Neural cell (in vitro differentiated cells): ENCODE data around the gene KRT6A. TPM values are rescaled to one million over a fixed set of nuclear protein-coding genes. Genes with fewer than 3 reads are reported as not detected.

ENCODE experiments used
- H2AFZ ChIP-seq: fragments of 200-600, 300-800 bp; sonication (generic), shearing (Covaris generic); 2 replicates; pipeline ENCODE4 v1.6.0; 2014; ENCODE audit warnings: low read depth, mild to moderate bottlenecking, antibody characterized with exemption, low read length, moderate library complexity
- H3F3A ChIP-seq: fragments of 200-600 bp; shearing (Covaris generic); 2 replicates; pipeline ENCODE4 v1.6.1; 2016; ENCODE audit warnings: mild to moderate bottlenecking, moderate library complexity, mixed read lengths, antibody characterized with exemption, low read length; ENCODE audit not compliant: insufficient read depth, poor library complexity, severe bottlenecking
- H3K27ac ChIP-seq: fragments of 200-600, 300-800 bp; sonication (generic), shearing (Covaris generic); 2 replicates; pipeline ENCODE4 v1.5.1; 2014; ENCODE audit warnings: mild to moderate bottlenecking, low read length, moderate library complexity
- H3K27me3 ChIP-seq: fragments of 300-800, 200-600 bp; sonication (generic), shearing (Covaris generic); 2 replicates; pipeline ENCODE4 v1.6.0; 2014; ENCODE audit warnings: mild to moderate bottlenecking, low read depth, low read length, moderate library complexity; ENCODE audit not compliant: insufficient read depth
- H3K36me3 ChIP-seq: fragments of 300-800, 200-600 bp; sonication (generic), shearing (Covaris generic); 2 replicates; pipeline ENCODE4 v1.5.1; 2014; ENCODE audit warnings: mild to moderate bottlenecking, antibody characterized with exemption, low read length, moderate library complexity; ENCODE audit not compliant: insufficient read depth
- H3K4me2 ChIP-seq: fragments of 300-800, 200-600 bp; sonication (generic), shearing (Covaris generic); 2 replicates; pipeline ENCODE4 v1.6.0; 2014; ENCODE audit warnings: mild to moderate bottlenecking, low read length
- H3K4me3 ChIP-seq: fragments of 300-800, 200-600 bp; sonication (generic), shearing (Covaris generic); 2 replicates; pipeline ENCODE4 v1.5.1; 2014; ENCODE audit warnings: mild to moderate bottlenecking, low read length, moderate library complexity
- H3K79me2 ChIP-seq: fragments of 200-600 bp; shearing (Covaris generic); replicated peaks from 2 replicates; pipeline ENCODE4 v1.6.0; 2014; ENCODE audit warnings: mild to moderate bottlenecking, low read length, moderate library complexity; ENCODE audit not compliant: insufficient read depth
- H3K9ac ChIP-seq: fragments of 300-800, 200-600 bp; sonication (generic), shearing (Covaris generic); 2 replicates; pipeline ENCODE4 v1.6.1; 2016; ENCODE audit warnings: mild to moderate bottlenecking, low read length, mixed read lengths
- H3K9me2 ChIP-seq: fragments of 200-600 bp; shearing (Covaris generic); 2 replicates; pipeline ENCODE4 v1.6.1; 2016; ENCODE audit warnings: mild to moderate bottlenecking, low read length, mixed read lengths; ENCODE audit not compliant: insufficient read depth
- H3K9me3 ChIP-seq: fragments of 200-600, 300-800 bp; sonication (generic), shearing (Covaris generic); 2 replicates; pipeline ENCODE4 v1.6.1; 2016; ENCODE audit warnings: mild to moderate bottlenecking, mixed run types, low read length, moderate library complexity, mixed read lengths
- H4K20me1 ChIP-seq: fragments of 200-600 bp; shearing (Covaris generic); 2 replicates; pipeline ENCODE4 v1.6.1; 2016; ENCODE audit warnings: mild to moderate bottlenecking, mixed run types; ENCODE audit not compliant: insufficient read depth
- CTCF ChIP-seq: fragments of 450-650 bp; IDR thresholded peaks from 2 replicates; pipeline ENCODE4 v1.5.1; 2014; ENCODE audit warnings: antibody characterized with exemption, mild to moderate bottlenecking, moderate library complexity; ENCODE audit not compliant: poor library complexity, severe bottlenecking
- EP300 ChIP-seq: fragments of 450-650 bp; conservative IDR thresholded peaks from 2 replicates; pipeline ENCODE4 v1.6.1; 2014; ENCODE audit warnings: antibody characterized with exemption, mild to moderate bottlenecking, moderate library complexity; ENCODE audit not compliant: poor library complexity, severe bottlenecking
- EZH2 ChIP-seq: fragments of 200-600, 300-800 bp; shearing (Covaris generic), sonication (generic); IDR thresholded peaks from 2 replicates; pipeline ENCODE4 v1.6.1; 2014; ENCODE audit warnings: antibody characterized with exemption, low read length, borderline replicate concordance, mild to moderate bottlenecking; ENCODE audit not compliant: insufficient read depth, poor library complexity, severe bottlenecking
- MXI1 ChIP-seq: fragments of 450-650 bp; conservative IDR thresholded peaks from 2 replicates; pipeline ENCODE4 v1.6.1; 2014; ENCODE audit warnings: antibody characterized with exemption, mild to moderate bottlenecking; ENCODE audit not compliant: poor library complexity, severe bottlenecking
- POLR2AphosphoS5 ChIP-seq: IDR thresholded peaks from 2 replicates; pipeline ENCODE4 v1.6.1; 2012
- RAD21 ChIP-seq: fragments of 450-650 bp; conservative IDR thresholded peaks from 2 replicates; pipeline ENCODE4 v1.6.1; 2014; ENCODE audit warnings: antibody characterized with exemption, mild to moderate bottlenecking, moderate library complexity
- REST ChIP-seq: IDR thresholded peaks from 2 replicates; pipeline ENCODE4 v1.6.1; 2012; ENCODE audit warnings: borderline replicate concordance
- SMC3 ChIP-seq: fragments of 450-650 bp; conservative IDR thresholded peaks from 2 replicates; pipeline ENCODE4 v1.6.1; 2014; ENCODE audit warnings: antibody characterized with exemption, mild to moderate bottlenecking, moderate library complexity; ENCODE audit not compliant: poor library complexity
- TAF1 ChIP-seq: IDR thresholded peaks from 2 replicates; pipeline ENCODE4 v1.6.1; 2012; ENCODE audit warnings: low read depth
- polyA plus RNA-seq: library from polyadenylated mRNA; depleted of rRNA; stranded (reverse); fragments of >200 nt; gene quantifications from 2 replicates; pipeline ENCODE4 v1.2.3, GENCODE V29; 2014

Gene KRT6A
- polyA plus RNA-seq, 1 donor from 2014 or later = not detected

- Histone ChIP-seq H3K9ac (no peak overlapping the region), H4K20me1 (no peaks in the 10 kb centered on the region), H3K27me3 (no peaks in the 10 kb centered on the region), H3K4me2 (no peak overlapping the region), H3K36me3 (no peaks in the 10 kb centered on the region), H2AFZ (no peak overlapping the region), H3K9me3 (no peaks in the 10 kb centered on the region), H3K9me2 (no peaks in the 10 kb centered on the region), H3K4me3 (no peak overlapping the region), H3K79me2 (no peaks in the 10 kb centered on the region), H3F3A (no peaks in the 10 kb centered on the region), H3K27ac (no peak overlapping the region)
- TF ChIP-seq TAF1 = no peak
- TF ChIP-seq CTCF = no peak
- no peak for TF ChIP-seq EZH2
- TF ChIP-seq REST = no peak
- TF ChIP-seq POLR2AphosphoS5 = no peak
- TF ChIP-seq SMC3 = no peak
- no peak for TF ChIP-seq RAD21
- TF ChIP-seq EP300 = no peak
- TF ChIP-seq MXI1 = no peak
These were observed 18.8 kb downstream of the KRT6A start for GRCh38 chr12:52474212-52474611.

- Histone ChIP-seq H3F3A (no peaks in the 10 kb centered on the region), H3K9me2 (no peaks in the 10 kb centered on the region), H3K79me2 (no peaks in the 10 kb centered on the region), H3K9ac (no peak within 1 kb of the TSS), H3K4me2 (no peak within 1 kb of the TSS), H3K4me3 (no peak within 1 kb of the TSS), H4K20me1 (no peaks in the 10 kb centered on the region), H3K9me3 (no peaks in the 10 kb centered on the region), H3K36me3 (no peaks in the 10 kb centered on the region), H3K27ac (no peak within 1 kb of the TSS), H3K27me3 (no peaks in the 10 kb centered on the region), H2AFZ (no peak within 1 kb of the TSS)
- TF ChIP-seq RAD21 (no peak), SMC3 (no peak), POLR2AphosphoS5 (no peak), EP300 (no peak), EZH2 (no peak)
These were observed 19.3 kb downstream of the KRT6A start, which contains the start of gene KRT6C for GRCh38 chr12:52473768-52474167. Gene KRT6C (minus strand): TSS chr12:52473805. CDS start chr12:52473737, 68 bp downstream.

- TF ChIP-seq TAF1 (no peak), POLR2AphosphoS5 (no peak), EZH2 (no peak), SMC3 (no peak), REST (no peak), MXI1 (no peak), EP300 (no peak), RAD21 (no peak), CTCF (no peak)
- H3K4me3 ChIP-seq = no peak overlapping the region
- H3F3A ChIP-seq = no peaks in the 10 kb centered on the region
- H3K27me3 ChIP-seq = no peaks in the 10 kb centered on the region
- no peaks in the 10 kb centered on the region for H3K36me3 ChIP-seq
- H3K79me2 ChIP-seq = no peaks in the 10 kb centered on the region
- H3K9me3 ChIP-seq = no peaks in the 10 kb centered on the region
- H3K4me2 ChIP-seq = no peak overlapping the region
- no peak overlapping the region for H3K9ac ChIP-seq
- no peaks in the 10 kb centered on the region for H3K9me2 ChIP-seq
- H3K27ac ChIP-seq = no peak overlapping the region
- no peaks in the 10 kb centered on the region for H4K20me1 ChIP-seq
- no peak overlapping the region for H2AFZ ChIP-seq
These were observed 23.2 kb downstream of the KRT6A start for GRCh38 chr12:52469853-52470252.
